GM19035 (cell line): Measurements from ENCODE around the gene ZFYVE27.
"Not testable (repeated sequence)": the region's sequence is repeated elsewhere in the genome, so short reads cannot be mapped to it uniquely, and the experiment has no call there.

ENCODE experiments used
- ATAC-seq: cut with Tn5 transposase; IDR thresholded peaks from one replicate; pipeline ENCODE4 v1.9.1; 2021; ENCODE audit not compliant: unreplicated experiment

ZFYVE27 gene, protein sequence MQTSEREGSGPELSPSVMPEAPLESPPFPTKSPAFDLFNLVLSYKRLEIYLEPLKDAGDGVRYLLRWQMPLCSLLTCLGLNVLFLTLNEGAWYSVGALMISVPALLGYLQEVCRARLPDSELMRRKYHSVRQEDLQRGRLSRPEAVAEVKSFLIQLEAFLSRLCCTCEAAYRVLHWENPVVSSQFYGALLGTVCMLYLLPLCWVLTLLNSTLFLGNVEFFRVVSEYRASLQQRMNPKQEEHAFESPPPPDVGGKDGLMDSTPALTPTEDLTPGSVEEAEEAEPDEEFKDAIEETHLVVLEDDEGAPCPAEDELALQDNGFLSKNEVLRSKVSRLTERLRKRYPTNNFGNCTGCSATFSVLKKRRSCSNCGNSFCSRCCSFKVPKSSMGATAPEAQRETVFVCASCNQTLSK

DNA sequence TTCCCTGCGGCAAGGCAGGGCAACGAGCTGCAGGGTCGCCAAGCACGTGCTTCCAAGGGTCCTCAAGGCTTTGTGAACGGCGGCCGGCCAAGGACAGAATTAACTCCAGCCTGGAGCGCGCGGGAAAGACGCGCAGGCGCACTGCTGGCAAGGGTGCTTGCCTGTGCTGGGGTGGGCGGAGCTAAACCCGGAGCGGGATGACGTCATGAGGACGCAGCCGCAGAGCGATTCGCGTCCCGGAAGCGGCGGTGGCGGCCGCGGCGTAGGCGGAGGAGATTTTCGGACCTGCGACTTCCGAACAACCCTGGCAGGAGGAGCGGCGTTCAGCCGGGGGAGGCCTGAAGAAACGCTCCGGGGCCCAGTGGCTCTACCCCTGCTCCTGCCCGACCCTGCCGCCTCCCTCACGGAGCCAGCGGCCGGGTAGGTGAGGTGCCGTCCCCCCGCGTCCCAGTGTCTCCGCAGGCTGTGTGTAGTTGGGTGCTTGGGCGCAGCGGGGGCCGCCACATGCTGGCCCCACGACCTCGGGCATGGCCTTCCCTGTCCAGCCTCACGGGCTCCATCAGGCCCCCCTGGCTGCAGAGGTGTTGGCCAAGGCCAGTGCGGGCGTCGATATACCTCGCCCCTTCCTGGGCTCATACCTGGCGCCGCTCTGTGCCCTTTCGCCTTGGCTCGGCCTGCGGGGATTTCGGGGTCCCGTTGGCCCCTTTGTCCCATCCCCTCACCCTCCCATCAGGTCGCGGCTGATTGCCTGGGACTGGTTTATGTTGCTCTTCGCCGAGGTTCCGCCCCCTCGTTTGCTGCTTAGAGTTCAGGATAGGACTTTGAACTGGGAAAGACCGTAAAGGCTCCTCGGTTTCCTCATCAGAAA, at the start of gene ZFYVE27:
TSS of gene ZFYVE27 (plus strand) at position 227 of the 868 bp plus-strand sequence. CDS start 1,350 bp downstream, outside the sequence.
- ATAC-seq: peak; percentile 84

GRCh38 chr10:97687785-97688781, 48.8 kb upstream of the ZFYVE27 start:
- ATAC-seq: no peak

DNA sequence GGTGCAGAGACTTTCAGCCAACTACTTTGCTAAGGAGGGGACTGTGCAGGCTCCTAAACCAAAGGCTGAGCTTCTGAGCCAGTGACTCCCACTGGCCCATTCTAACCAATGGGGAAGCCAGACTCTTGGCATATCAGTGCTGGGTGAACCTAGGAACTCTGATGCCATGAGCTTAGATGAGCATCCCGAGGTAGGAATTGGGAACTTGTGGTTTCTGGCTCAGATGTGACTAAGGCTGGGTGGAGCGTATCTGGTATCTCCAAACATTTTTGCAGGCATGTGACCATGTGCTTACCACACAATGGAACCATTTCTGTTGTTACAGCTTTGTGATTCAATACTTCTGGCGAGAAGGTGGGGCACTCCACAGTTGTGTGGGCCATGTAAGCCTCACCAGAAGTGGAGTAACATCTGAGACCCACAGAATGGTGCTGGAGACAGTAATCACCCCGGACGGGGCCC, 47.3 kb upstream of the ZFYVE27 start:
- no peak for ATAC-seq

GRCh38 chr10:97690133-97690532, 46.8 kb upstream of the ZFYVE27 start:
- no peak for ATAC-seq

DNA sequence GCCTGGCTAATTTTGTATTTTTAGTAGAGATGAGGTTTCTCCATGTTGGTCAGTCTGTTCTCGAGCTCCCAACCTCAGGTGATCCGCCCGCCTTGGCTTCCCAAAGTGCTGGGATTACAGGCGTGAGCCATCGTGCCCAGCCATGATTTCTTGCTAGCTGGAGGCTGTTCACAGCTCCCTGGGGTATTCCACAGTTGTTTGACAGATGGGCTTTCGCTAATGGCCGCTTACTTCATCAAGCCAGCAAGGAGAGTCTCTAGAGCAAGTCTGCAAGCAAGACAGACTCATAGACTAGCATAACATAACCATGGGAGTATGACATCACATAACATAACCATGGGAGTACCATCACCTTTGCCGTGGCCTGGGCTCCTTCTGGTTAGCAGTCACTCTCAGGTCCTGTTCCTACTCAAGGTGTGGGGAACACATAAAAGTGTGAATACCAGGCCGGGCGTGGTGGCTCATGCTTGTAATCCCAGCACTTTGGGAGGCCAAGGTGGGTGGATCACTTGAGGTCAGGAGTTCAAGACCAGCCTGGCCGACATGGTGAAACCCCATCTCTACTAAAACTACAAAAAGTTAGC, 38.8 kb upstream of the ZFYVE27 start:
- not testable (repeated sequence) for ATAC-seq

- no peak for ATAC-seq
Measured at GRCh38 chr10:97701438-97702069, 35.4 kb upstream of the ZFYVE27 start.

DNA sequence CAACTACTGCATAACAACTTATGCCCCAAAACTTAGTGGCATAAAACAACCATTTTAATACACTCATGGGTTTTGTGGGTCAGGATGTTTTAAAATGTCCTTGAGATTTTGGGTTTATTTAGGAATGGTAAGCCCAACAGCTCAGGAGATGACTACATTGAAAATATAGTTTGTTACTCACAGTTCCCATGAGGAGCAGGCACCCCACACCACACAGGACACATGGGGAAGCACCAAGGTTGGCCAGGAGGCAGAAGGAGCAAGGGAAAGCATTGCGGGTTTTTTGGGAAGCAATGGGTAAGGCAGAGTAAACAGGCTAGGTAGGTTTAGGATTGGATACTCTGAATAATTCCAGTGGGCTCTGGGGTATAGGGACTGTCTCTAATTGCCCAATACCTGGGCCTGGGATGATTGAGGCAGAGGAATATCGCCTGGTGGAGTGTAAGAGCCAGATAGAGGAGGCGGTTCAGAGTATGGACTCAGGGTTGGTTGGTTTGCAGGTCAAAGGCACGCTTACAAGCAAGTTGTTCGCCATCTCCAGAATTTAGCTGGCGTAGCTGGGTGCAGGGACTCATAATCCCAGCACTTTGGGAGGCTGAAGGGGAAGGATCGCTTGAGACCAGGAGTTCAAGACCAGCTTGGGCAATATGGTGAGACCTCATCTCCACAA, 33.4 kb upstream of the ZFYVE27 start:
- ATAC-seq: no peak

DNA sequence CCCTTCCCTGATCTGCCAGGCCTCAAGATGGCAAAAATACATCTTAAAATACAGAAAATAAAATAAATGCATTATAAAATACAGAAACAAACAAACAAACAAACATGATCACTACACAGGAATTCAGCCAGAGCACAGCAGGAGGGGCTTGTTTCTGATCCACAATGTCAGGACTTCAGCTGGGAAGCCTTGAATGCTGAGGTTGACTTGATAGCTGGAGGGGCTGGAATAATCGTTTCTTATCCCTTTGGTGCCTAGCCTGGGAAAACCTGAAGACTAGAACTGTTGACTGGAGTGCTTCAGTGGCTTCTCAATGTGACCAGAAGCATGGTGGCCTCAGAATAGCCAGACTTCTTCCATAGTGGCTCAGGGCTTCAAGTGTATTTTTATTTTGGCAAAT, 32.6 kb upstream of the ZFYVE27 start:
- no peak for ATAC-seq

GRCh38 chr10:97705006-97705670, 31.8 kb upstream of the ZFYVE27 start:
- no peak for ATAC-seq

GRCh38 chr10:97707134-97707861, 29.6 kb upstream of the ZFYVE27 start:
- no peak for ATAC-seq

DNA sequence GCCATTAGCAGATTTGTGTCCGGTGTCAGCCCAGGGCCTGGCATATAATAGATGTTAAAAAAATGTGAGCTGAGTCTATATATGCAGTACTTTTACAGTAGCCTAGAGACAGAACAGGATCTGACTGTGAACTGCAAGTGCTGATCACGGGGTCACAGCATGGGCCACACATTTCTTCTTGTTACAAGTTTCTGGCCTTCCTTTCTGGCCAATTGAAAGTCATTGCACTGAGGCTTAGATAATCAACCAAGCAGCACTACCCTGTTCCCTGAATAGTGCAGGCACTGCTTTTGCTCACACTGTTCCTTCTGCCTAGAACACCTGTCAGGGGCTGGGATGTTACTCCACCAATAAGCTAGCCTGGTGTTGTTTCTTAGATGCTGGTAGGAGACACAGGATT, 28.8 kb upstream of the ZFYVE27 start:
- ATAC-seq: no peak

GRCh38 chr10:97708976-97709946, 27.7 kb upstream of the ZFYVE27 start:
- ATAC-seq: no peak

DNA sequence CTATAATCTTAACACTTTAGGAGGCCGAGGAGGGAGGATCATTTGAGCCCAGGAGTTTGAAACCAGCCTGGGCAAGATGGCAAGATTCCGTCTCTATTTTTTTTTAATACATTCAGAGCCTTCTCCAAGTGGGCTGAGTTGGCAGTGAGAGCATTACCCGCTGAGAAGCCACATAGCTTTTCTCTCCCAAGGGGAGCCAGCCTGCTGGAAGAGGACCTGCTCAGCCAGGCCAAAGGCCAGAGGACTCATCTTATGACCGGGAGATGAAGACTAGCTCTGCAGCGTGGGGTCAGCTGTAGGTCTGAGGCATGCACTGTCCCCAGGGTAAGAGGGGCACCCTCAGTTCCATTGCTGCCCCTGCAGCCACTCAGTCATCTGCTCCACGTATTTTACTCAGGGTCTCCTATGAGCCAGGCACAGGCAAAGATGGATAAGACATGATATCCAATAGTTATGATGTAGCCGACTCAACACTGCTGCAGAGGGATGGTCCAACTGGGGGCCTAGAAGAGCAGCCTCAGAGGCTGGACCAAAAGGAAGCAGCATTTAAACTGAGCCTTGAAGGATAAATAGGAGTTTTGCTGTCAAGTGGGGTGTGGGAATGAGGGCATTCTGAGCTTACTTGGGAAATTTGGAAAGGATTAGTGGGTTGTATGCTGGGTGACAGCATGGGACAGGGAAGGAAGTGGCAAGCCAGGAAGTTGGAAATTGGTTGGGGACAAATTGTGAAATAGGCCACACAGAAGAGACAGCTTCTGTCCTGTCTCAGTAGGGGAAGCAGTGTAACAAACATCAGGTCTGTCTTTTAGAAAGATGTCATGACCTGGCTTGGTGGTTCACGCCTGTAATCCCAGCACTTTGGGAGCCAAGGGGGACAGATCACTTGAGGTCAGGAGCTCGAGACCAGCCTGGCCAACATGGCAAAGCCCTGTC, 25.0 kb upstream of the ZFYVE27 start:
- ATAC-seq: no peak

- ATAC-seq: no peak
Measured at GRCh38 chr10:97713339-97713825, 23.5 kb upstream of the ZFYVE27 start, which contains the start of gene MARVELD1. TSS of gene MARVELD1 (plus strand) at chr10:97713730. CDS start at chr10:97713877, 147 bp downstream.

DNA sequence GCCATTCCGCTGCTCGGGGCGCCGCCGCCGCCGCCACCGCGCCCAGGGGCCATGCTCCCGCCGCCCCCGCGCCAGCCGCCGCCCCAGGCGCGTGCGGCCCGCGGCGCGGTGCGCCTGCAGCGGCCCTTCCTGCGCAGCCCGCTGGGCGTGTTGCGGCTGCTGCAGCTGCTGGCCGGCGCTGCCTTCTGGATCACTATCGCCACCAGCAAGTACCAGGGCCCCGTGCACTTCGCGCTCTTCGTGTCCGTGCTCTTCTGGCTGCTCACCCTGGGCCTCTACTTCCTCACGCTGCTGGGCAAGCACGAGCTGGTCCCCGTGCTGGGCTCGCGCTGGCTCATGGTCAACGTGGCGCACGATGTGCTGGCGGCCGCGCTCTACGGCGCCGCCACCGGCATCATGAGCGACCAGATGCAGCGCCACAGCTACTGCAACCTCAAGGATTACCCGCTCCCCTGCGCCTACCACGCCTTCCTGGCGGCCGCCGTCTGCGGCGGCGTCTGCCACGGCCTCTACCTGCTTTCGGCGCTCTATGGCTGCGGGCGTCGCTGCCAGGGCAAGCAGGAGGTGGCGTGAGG, 23.0 kb upstream of the ZFYVE27 start:
- ATAC-seq: peak; percentile 75
